Measurements from ENCODE around the gene E4F1. TPM values are rescaled to one million over a fixed set of nuclear protein-coding genes. Genes with fewer than 3 reads are reported as not detected.

E4F1 gene
- total and polyA plus RNA-seq, 2 of the 13 experiments (the other 11 are each of a cell fraction or from before 2014, with no cell fraction given), result 13.8 to 19.5 TPM

GRCh38 chr16:2226245-2226793 lies 2.9 kb downstream of the E4F1 start (continued):
- TF ChIP-seq ZSCAN30 (CRISPR knock-in tag; IDR thresholded peaks at IDR 0.05) (no peak), ZNF788 (CRISPR knock-in tag; IDR thresholded peaks at IDR 0.05; ENCODE audit: borderline replicate concordance) (peak; percentile 29; the same call in 1 of the 2 replicates), ZNF530 (CRISPR knock-in tag; IDR thresholded peaks at IDR 0.05; ENCODE audit: low read depth) (no peak), THYN1 (CRISPR knock-in tag; IDR thresholded peaks at IDR 0.05; ENCODE audit: borderline replicate concordance, low read depth) (no peak), AGO1 (IDR thresholded peaks at IDR 0.05; ENCODE audit: low read depth, low read length, poor library complexity, severe bottlenecking) (no peak), ZNF724P (CRISPR knock-in tag; IDR thresholded peaks at IDR 0.05; ENCODE audit: borderline replicate concordance) (0 out of 2 replicates have a peak, but pooled peaks have one; percentile 8), MAX (IDR thresholded peaks at IDR 0.05) (no peak), ZNF572 (CRISPR knock-in tag; IDR thresholded peaks at IDR 0.05) (no peak)
- TF ChIP-seq, protein P1, sequence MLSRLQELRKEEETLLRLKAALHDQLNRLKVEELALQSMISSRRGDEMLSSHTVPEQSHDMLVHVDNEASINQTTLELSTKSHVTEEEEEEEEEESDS (CRISPR knock-in tag; IDR thresholded peaks at IDR 0.05; ENCODE audit: borderline replicate concordance), result no peak

DNA sequence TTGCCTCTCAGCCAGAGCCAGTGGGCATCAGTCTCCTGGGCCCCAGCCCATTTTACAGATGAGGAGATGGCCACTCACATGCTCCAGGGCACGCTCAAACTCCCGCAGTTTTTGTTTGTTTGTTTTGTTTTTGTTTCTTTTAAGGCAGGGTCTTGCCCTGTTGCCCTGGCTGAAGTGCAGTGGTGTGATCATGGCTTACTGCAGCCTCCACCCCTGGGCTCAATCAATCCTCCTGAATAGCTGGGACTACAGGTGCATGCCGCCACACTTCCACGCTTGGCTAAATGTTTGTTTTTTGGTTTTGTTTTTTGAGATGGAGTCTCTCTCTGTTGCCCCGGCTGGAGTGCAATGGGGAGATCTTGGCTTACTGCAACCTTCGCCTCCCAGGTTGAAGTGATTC lies 3.5 kb downstream of the E4F1 start:
- Histone ChIP-seq H3K27ac (ENCODE audit: extremely low read length, insufficient read depth, low read length) (no peak overlapping the region), H3K79me2 (ENCODE audit: insufficient read depth, low read length) (peaks cover 18% of the 10 kb centered on the region)
- CTCF ChIA-PET (ENCODE audit: low intra/inter-chr PET ratio, low total read pairs), result no interaction called here

More for the DNA sequence above, 3.5 kb downstream of the E4F1 start:
- BruUV-seq (replicated peaks), result no TSS peak
- POLR2A ChIA-PET, result interaction anchor here (0.7 to 3.1 kb wide), 17 partner anchors 10 to 79 kb away, joined by 3 to 56 read pairs (median 4); partner anchors contain the start of genes BRICD5, DNASE1L2, ECI1 and PGP
- TF ChIP-seq HNRNPK (IDR thresholded peaks at IDR 0.05; ENCODE audit: low read depth, low read length, poor library complexity, severe bottlenecking) (no peak), MTA1 (CRISPR knock-in tag; IDR thresholded peaks at IDR 0.05; ENCODE audit: borderline replicate concordance) (0 out of 2 replicates have a peak, but pooled peaks have one; percentile 1), ZNF552 (CRISPR knock-in tag; IDR thresholded peaks at IDR 0.05; ENCODE audit: borderline replicate concordance) (no peak), ZBTB37 (CRISPR knock-in tag; IDR thresholded peaks at IDR 0.05) (0 out of 2 replicates have a peak, but pooled peaks have one; percentile 10), MXI1 (IDR thresholded peaks at IDR 0.05; ENCODE audit: borderline replicate concordance, low read depth, low read length) (no peak), ZNF121 (CRISPR knock-in tag; IDR thresholded peaks at IDR 0.05) (peak; percentile 40; the same call in 1 of the 2 replicates), ZNF629 (CRISPR knock-in tag; conservative IDR thresholded peaks at IDR 0.05) (peak; percentile 80)
- TF ChIP-seq, protein P2, sequence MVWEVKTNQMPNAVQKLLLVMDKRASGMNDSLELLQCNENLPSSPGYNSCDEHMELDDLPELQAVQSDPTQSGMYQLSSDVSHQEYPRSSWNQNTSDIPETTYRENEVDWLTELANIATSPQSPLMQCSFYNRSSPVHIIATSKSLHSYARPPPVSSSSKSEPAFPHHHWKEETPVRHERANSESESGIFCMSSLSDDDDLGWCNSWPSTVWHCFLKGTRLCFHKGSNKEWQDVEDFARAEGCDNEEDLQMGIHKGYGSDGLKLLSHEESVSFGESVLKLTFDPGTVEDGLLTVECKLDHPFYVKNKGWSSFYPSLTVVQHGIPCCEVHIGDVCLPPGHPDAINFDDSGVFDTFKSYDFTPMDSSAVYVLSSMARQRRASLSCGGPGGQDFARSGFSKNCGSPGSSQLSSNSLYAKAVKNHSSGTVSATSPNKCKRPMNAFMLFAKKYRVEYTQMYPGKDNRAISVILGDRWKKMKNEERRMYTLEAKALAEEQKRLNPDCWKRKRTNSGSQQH (CRISPR knock-in tag; IDR thresholded peaks at IDR 0.05; ENCODE audit: low read depth), result no peak
- Histone ChIP-seq H3K9me3 (ENCODE audit: low read length) (no peaks in the 10 kb centered on the region), H3K36me3 (replicated peaks in 1 of 2; ENCODE audit: control insufficient read depth in 1 of 2, insufficient read depth in 2 of 2, low read length in 2 of 2) (peaks cover 17 to 33% of the 10 kb centered on the region in 2 experiments; a peak in 3 of 5 replicates), H3K27me3 (ENCODE audit: control insufficient read depth in 1 of 2, insufficient read depth in 2 of 2, low read length in 2 of 2) (no peaks in the 10 kb centered on the region), H3K4me3 (replicated peaks in 1 of 3; ENCODE audit: insufficient read depth in 1 of 3, low read depth in 2 of 3, low read length in 3 of 3) (no peak overlapping the region), H3K4me2 (ENCODE audit: low read depth, low read length) (peak overlapping the region; percentile 62; the same call in 1 of the 2 replicates), H3K9ac (ENCODE audit: insufficient read depth, low read depth, low read length) (no peak overlapping the region), H2AFZ (ENCODE audit: low read length) (no peak overlapping the region), H4K20me1 (ENCODE audit: insufficient read depth, low read length) (peaks cover 11% of the 10 kb centered on the region), H3K4me1 (ENCODE audit: insufficient read depth, low read length) (peaks cover 30% of the 10 kb centered on the region)
- DNase-seq (ENCODE audit: low spot score) (no peak), ATAC-seq (no peak), FAIRE-seq (no peak)
- WGBS (ENCODE audit: low lambda C conversion rate), result 91% methylated on average over 6 of the region's 6 CpGs
- intact Hi-C loops (cut with micrococcal nuclease; ENCODE audit: unreplicated experiment), result no loop called here
- in situ Hi-C loops (cut with HindIII; ENCODE audit: extremely low pct_ligation_motif_present, low pct_unique_long_range_greater_than_20kb), result no loop called here
